Left ventricle myocardium superior (tissue), 1 donor: Measurements from ENCODE around the gene WNT7B. TPM values are rescaled to one million over a fixed set of nuclear protein-coding genes. Genes with fewer than 3 reads are reported as not detected.

Source experiments
- ATAC-seq: fragments of 200-7000 bp; cut with Tn5 transposase; one replicate; pipeline ENCODE4 v1.9.1; 2020; ENCODE audit warnings: mild to moderate bottlenecking, moderate library complexity
- DNase-seq: peaks from one replicate; pipeline ENCODE4 v3.0.0-alpha.2; 2020
- intact Hi-C: fragments of 100-400 bp; cut with micrococcal nuclease; formaldehyde crosslinking; loops from one replicate; pipeline ENCODE4 v1.11.0; 2022
- total RNA-seq: library from RNA; stranded (reverse); fragmentation: NEBNext Ultra II Directional; extraction: Animal tissue kit (Norgen Biotek cat#: 25700); gene quantifications from one replicate; pipeline ENCODE4 v1.2.1, GENCODE V29; 2021
- donor health status: DM: no; HTN: yes; CAD: no; lungs with severe emphysema.

Gene WNT7B
- total RNA-seq, 1 donor from 2014 or later: not detected

GRCh38 chr22:45998638-45999378 lies 21.8 kb upstream of the WNT7B start:
- intact Hi-C loops: loop anchor here (10.0 kb wide), 1 partner anchor 316 kb away; no protein-coding TSS in a partner anchor
- no peak for ATAC-seq
- peak; percentile 15 for DNase-seq

- intact Hi-C loops: loop anchor here (10.0 kb wide), 1 partner anchor 317 kb away; no protein-coding TSS in a partner anchor
- ATAC-seq: peak; percentile 50
Measured at GRCh38 chr22:45997777-45998637, 21.0 kb upstream of the WNT7B start.

GRCh38 chr22:45997077-45997776 lies 20.3 kb upstream of the WNT7B start:
- peak; percentile 87 for ATAC-seq
- intact Hi-C loops: loop anchor here (10.0 kb wide), 1 partner anchor 318 kb away; no protein-coding TSS in a partner anchor
- peak; percentile 96 for DNase-seq

More at GRCh38 chr22:45997777-45998637, 21.0 kb upstream of the WNT7B start:
- peak; percentile 41 for DNase-seq

GRCh38 chr22:45996241-45997076 lies 19.5 kb upstream of the WNT7B start:
- DNase-seq (peak; percentile 83), ATAC-seq (peak; percentile 54)
- intact Hi-C loops: loop anchor here (10.0 kb wide), 1 partner anchor 318 kb away; no protein-coding TSS in a partner anchor

GRCh38 chr22:45995405-45996101 lies 18.6 kb upstream of the WNT7B start:
- ATAC-seq: no peak
- DNase-seq: peak; percentile 42
- intact Hi-C loops: loop anchor here (10.0 kb wide), 1 partner anchor 319 kb away; no protein-coding TSS in a partner anchor

GRCh38 chr22:45994491-45995404 lies 17.8 kb upstream of the WNT7B start:
- peak; percentile 49 for ATAC-seq
- intact Hi-C loops: loop anchor here (10.0 kb wide), 1 partner anchor 320 kb away; no protein-coding TSS in a partner anchor
- peak; percentile 92 for DNase-seq

GRCh38 chr22:45993841-45994240 lies 16.9 kb upstream of the WNT7B start:
- no peak for ATAC-seq
- intact Hi-C loops: loop anchor here (10.0 kb wide), 1 partner anchor 321 kb away; no protein-coding TSS in a partner anchor
- no peak for DNase-seq

GRCh38 chr22:45993143-45993692 lies 16.3 kb upstream of the WNT7B start:
- intact Hi-C loops: loop anchor here (10.0 kb wide), 1 partner anchor 322 kb away; no protein-coding TSS in a partner anchor
- DNase-seq (no peak), ATAC-seq (no peak)

GRCh38 chr22:45992737-45993136 lies 15.8 kb upstream of the WNT7B start:
- intact Hi-C loops: loop anchor here (10.0 kb wide), 1 partner anchor 322 kb away; no protein-coding TSS in a partner anchor

GRCh38 chr22:45991098-45991497 lies 14.1 kb upstream of the WNT7B start:
- DNase-seq (no peak), ATAC-seq (no peak)
- intact Hi-C loops: loop anchor here (10.0 kb wide), 1 partner anchor 324 kb away; no protein-coding TSS in a partner anchor

More at GRCh38 chr22:45992737-45993136, 15.8 kb upstream of the WNT7B start:
- no peak for ATAC-seq
- DNase-seq: no peak

GRCh38 chr22:45987136-45987861 lies 10.3 kb upstream of the WNT7B start:
- DNase-seq (no peak), ATAC-seq (no peak)
- intact Hi-C loops: no loop called here

- DNase-seq: no peak
- intact Hi-C loops: no loop called here
- no peak for ATAC-seq
Measured at GRCh38 chr22:45984316-45984916, 7.5 kb upstream of the WNT7B start.

GRCh38 chr22:45983797-45984196 lies 6.8 kb upstream of the WNT7B start:
- ATAC-seq (no peak), DNase-seq (no peak)
- intact Hi-C loops: no loop called here

GRCh38 chr22:45980761-45981160 lies 3.8 kb upstream of the WNT7B start:
- DNase-seq (no peak), ATAC-seq (no peak)
- intact Hi-C loops: no loop called here

- ATAC-seq: no peak
- intact Hi-C loops: no loop called here
- DNase-seq: no peak
Measured at GRCh38 chr22:45980268-45980570, 3.3 kb upstream of the WNT7B start.
